GM12878 (cell line): ENCODE data around the gene NUDT16L1. TPM values are rescaled to one million over a fixed set of nuclear protein-coding genes. Genes with fewer than 3 reads are reported as not detected.

Experiments
- ATAC-seq: fragments of 200-7000 bp; cut with Tn5 transposase; 3 replicates; pipeline ENCODE4 v1.9.1; 2020; ENCODE audit warnings: mild to moderate bottlenecking, moderate library complexity
- BruUV-seq: library from RNA; stranded (reverse); fragments of 400-500 nt; replicated peaks from 2 replicates; lab custom pipeline; 2021; lab: Mats Ljungman, UMichigan
- CTCF ChIA-PET: fragments of 300-600 bp; sonication (Branson Sonifier 250); formaldehyde crosslinking; extraction: SDS; loops from one replicate; lab custom pipeline; 2021; ENCODE audit warnings: inconsistent platforms; lab: Yijun Ruan, JAX
- POLR2A ChIA-PET: fragments of 350-600 bp; formaldehyde crosslinking; extraction: SDS; loops from one replicate; lab custom pipeline; 2021; ENCODE audit warnings: inconsistent platforms; lab: Charles Lee
- RAD21 ChIA-PET: fragments of 300-600 bp; sonication (Branson Sonifier 250); formaldehyde crosslinking; loops from one replicate; lab custom pipeline; 2023; ENCODE audit warnings: antibody characterized with exemption; ENCODE audit not compliant: unreplicated experiment; lab: Charles Lee
- SMC1A ChIA-PET: fragments of 300-600 bp; sonication (Branson Sonifier 250); formaldehyde crosslinking; loops from one replicate; lab custom pipeline; 2023; ENCODE audit not compliant: unreplicated experiment, uncharacterized antibody; lab: Charles Lee
- DNase-seq: peaks from one replicate; pipeline ENCODE4 v3.0.0-alpha.2; 2011; ENCODE audit warnings: low read depth, low spot score
- FAIRE-seq: peaks from 3 replicates; lab custom pipeline; 2011; peaks lifted over from hg19 to GRCh38; lab: Jason Lieb, UNC
- H2AFZ ChIP-seq: 2 replicates; pipeline ENCODE4 v1.6.0; 2011; ENCODE audit warnings: low read depth, low read length, control low read depth; ENCODE audit not compliant: control insufficient read depth
- H3K27ac ChIP-seq: 2 replicates; pipeline ENCODE4 v1.5.1; 2011; ENCODE audit warnings: control low read depth; ENCODE audit not compliant: control insufficient read depth, insufficient read depth
- H3K27me3 ChIP-seq, 2 experiments: replicated peaks in 1 of 2; 2 replicates each; pipeline versions ENCODE4 v1.6.0 to v1.6.1; 2011; ENCODE audit warnings: low read length in 1 of 2; ENCODE audit not compliant: control insufficient read depth in 2 of 2, insufficient read depth in 2 of 2
- H3K36me3 ChIP-seq, 2 experiments: 2 replicates each; pipeline ENCODE4 v1.5.1; 2011; ENCODE audit warnings: low read length in 1 of 2; ENCODE audit not compliant: control insufficient read depth in 2 of 2, insufficient read depth in 2 of 2
- H3K4me1 ChIP-seq: 2 replicates; pipeline ENCODE4 v1.6.1; 2011; ENCODE audit warnings: mild to moderate bottlenecking, low read length, moderate library complexity, mixed read lengths; ENCODE audit not compliant: control insufficient read depth, insufficient read depth
- H3K4me2 ChIP-seq: 2 replicates; pipeline ENCODE4 v1.6.0; 2011; ENCODE audit warnings: control low read depth; ENCODE audit not compliant: control insufficient read depth, insufficient read depth
- H3K4me3 ChIP-seq: fragments of 200-600 bp; sonication (generic); 2 replicates; pipeline ENCODE4 v1.5.1; 2016
- H3K79me2 ChIP-seq: 2 replicates; pipeline ENCODE4 v1.6.0; 2011; ENCODE audit warnings: low read length; ENCODE audit not compliant: control insufficient read depth, insufficient read depth
- H3K9ac ChIP-seq: 2 replicates; pipeline ENCODE4 v1.8.0; 2011; ENCODE audit warnings: low read length, control low read depth, mixed read lengths; ENCODE audit not compliant: control insufficient read depth, insufficient read depth
- H3K9me3 ChIP-seq: replicated peaks from 3 replicates; pipeline ENCODE4 v1.5.1; 2011; ENCODE audit warnings: mild to moderate bottlenecking, low read length; ENCODE audit not compliant: control insufficient read depth, insufficient read depth
- H4K20me1 ChIP-seq: 2 replicates; pipeline ENCODE4 v1.6.0; 2011; ENCODE audit not compliant: control insufficient read depth, insufficient read depth
- CBX3 ChIP-seq: fragments of 200-600 bp; sonication (generic); IDR thresholded peaks from 2 replicates; pipeline ENCODE4 v1.6.1; 2016; ENCODE audit warnings: low read depth, borderline replicate concordance
- CEBPB ChIP-seq, 2 experiments: fragments of 150-350 bp in 1 of 2; IDR thresholded peaks; 2 replicates each; pipeline ENCODE4 v1.6.1; 2012 to 2014; ENCODE audit warnings: low read depth in 2 of 2, low read length in 2 of 2, borderline replicate concordance in 1 of 2, inconsistent platforms in 1 of 2
- EP300 ChIP-seq, 2 experiments: fragments of 150-350 bp in 1 of 2; IDR thresholded peaks; 2 replicates each; pipeline ENCODE4 v1.6.1; 2011 to 2012; ENCODE audit warnings: low read depth in 2 of 2, low read length in 2 of 2, borderline replicate concordance in 1 of 2, improper control_type of control experiment in 1 of 2, inconsistent platforms in 1 of 2; ENCODE audit not compliant: control insufficient read depth in 1 of 2
- HDAC6 ChIP-seq: fragments of 200-600 bp; sonication (generic); IDR thresholded peaks from one replicate; pipeline ENCODE4 v1.8.0; 2017; ENCODE audit warnings: antibody characterized with exemption; ENCODE audit not compliant: unreplicated experiment
- NFIC ChIP-seq: IDR thresholded peaks from 2 replicates; pipeline ENCODE4 v1.6.1; 2012; ENCODE audit warnings: low read depth, mild to moderate bottlenecking, inconsistent platforms, low read length, moderate library complexity
- RELA ChIP-seq: fragments of 450-650 bp; IDR thresholded peaks from 2 replicates; pipeline ENCODE4 v1.8.0; 2014; ENCODE audit warnings: borderline replicate concordance; ENCODE audit not compliant: partially characterized antibody
- RELB ChIP-seq: fragments of 450-650 bp; IDR thresholded peaks from 2 replicates; pipeline ENCODE4 v1.6.1; 2017; ENCODE audit warnings: low read depth, mild to moderate bottlenecking, moderate library complexity
- SIX5 ChIP-seq: IDR thresholded peaks from 2 replicates; pipeline ENCODE4 v1.6.1; 2011; ENCODE audit warnings: mild to moderate bottlenecking, low read depth, low read length, moderate library complexity; ENCODE audit not compliant: severe bottlenecking
- TARDBP ChIP-seq: IDR thresholded peaks from 2 replicates; pipeline ENCODE4 v1.6.1; 2016; ENCODE audit warnings: borderline replicate concordance
- ZSCAN29 ChIP-seq: fragments of 450-650 bp; IDR thresholded peaks from 2 replicates; pipeline ENCODE4 v1.6.1; 2017; ENCODE audit warnings: mild to moderate bottlenecking, moderate library complexity
- WGBS: methylation state at CpG from one replicate; pipeline ENCODE4 v1.1.6; 2016; ENCODE audit warnings: low lambda C conversion rate; ENCODE audit not compliant: insufficient replicate concordance, insufficient coverage; ENCODE audit errors: missing lambda C conversion rate; 5-methylcytosine and 5-hydroxymethylcytosine counted together
- in situ Hi-C: fragments of 300-500 bp; cut with MboI; formaldehyde crosslinking; loops from 9 replicates; pipeline ENCODE4 v1.14.3; 2018; ENCODE audit warnings: mixed read lengths
- intact Hi-C: fragments of 100-400 bp; cut with micrococcal nuclease; formaldehyde crosslinking; loops from one replicate; pipeline ENCODE4 v1.14.2; 2022; ENCODE audit not compliant: unreplicated experiment
- polyA plus RNA-seq, 11 experiments: library from polyadenylated mRNA; depleted of rRNA in 4 of 11; unstranded in 6 of 11; stranded (reverse) in 5 of 11; fragments of >200 nt; fragmentation: Nextera tagmentation in 4 of 11; fragmentation: Illumina TruSeq in 1 of 11; extraction: Ambion mirVana in 4 of 11; extraction: Trizol in 1 of 11; gene quantifications; 1 replicate in 1 of 11; 2 replicates in 10 of 11; pipeline versions ENCODE4 v1.2.1 to v1.2.3, GENCODE V29; 2011 to 2016; ENCODE audit warnings: inconsistent platforms in 2 of 11, missing spikeins in 2 of 11, low read depth in 1 of 11
- total RNA-seq, 4 experiments: library from RNA; depleted of rRNA in 3 of 4; stranded (reverse); fragments of >200 nt in 3 of 4; fragmentation: Illumina TruSeq in 1 of 4; extraction: Trizol in 1 of 4; gene quantifications; 2 replicates each; pipeline versions ENCODE4 v1.2.1 to v1.2.3, GENCODE V29; 2013 to 2021
- TF ChIP-seq, protein P1 (sequence below): fragments of 450-650 bp; IDR thresholded peaks from 2 replicates; pipeline ENCODE4 v1.6.1; 2017; ENCODE audit warnings: mild to moderate bottlenecking
- TF ChIP-seq, protein P2 (sequence below): fragments of 150-350 bp; IDR thresholded peaks from 2 replicates; pipeline ENCODE4 v1.6.1; 2016; ENCODE audit warnings: low read depth, low read length
- TF ChIP-seq, protein P3 (sequence below): fragments of 450-650 bp; IDR thresholded peaks from 2 replicates; pipeline ENCODE4 v1.6.1; 2017; ENCODE audit warnings: mild to moderate bottlenecking, low read depth, inconsistent platforms; ENCODE audit not compliant: poor library complexity, severe bottlenecking

NUDT16L1 gene
- total and polyA plus RNA-seq, 10 of the 15 experiments (the other 5 are each of a cell fraction or from before 2014, with no cell fraction given) = 1.4 to 77.7 (median 28.9) TPM

- H3K4me3 ChIP-seq = no peak overlapping the region
- no peak overlapping the region for H3K27ac ChIP-seq
- no peaks in the 10 kb centered on the region; the same call in 1 of the 2 replicates for H4K20me1 ChIP-seq
- no TSS peak for BruUV-seq
- H3K4me2 ChIP-seq = no peak overlapping the region
- POLR2A ChIA-PET = no interaction called here
- intact Hi-C loops (no loop called here), in situ Hi-C loops (no loop called here)
- H3K9ac ChIP-seq = no peak overlapping the region
- no peaks in the 10 kb centered on the region for H3K9me3 ChIP-seq
- H3K27me3 ChIP-seq = no peaks in the 10 kb centered on the region
- 86% methylated on average over 13 of the region's 17 CpGs for WGBS
- H3K79me2 ChIP-seq = no peaks in the 10 kb centered on the region
- no peak for FAIRE-seq
- no peak overlapping the region for H2AFZ ChIP-seq
- ATAC-seq = no peak
- CTCF ChIA-PET = interaction anchor here (0.5 kb wide), 1 partner anchor 272 kb away, joined by 5 read pairs; no protein-coding TSS in a partner anchor
- no peaks in the 10 kb centered on the region for H3K4me1 ChIP-seq
- SMC1A ChIA-PET = no interaction called here
- no peak for DNase-seq
- RAD21 ChIA-PET = no interaction called here
- H3K36me3 ChIP-seq = peaks cover 0 to 31% of the 10 kb centered on the region in 2 experiments
- TF ChIP-seq TARDBP = no peak
- TF ChIP-seq, protein P1, sequence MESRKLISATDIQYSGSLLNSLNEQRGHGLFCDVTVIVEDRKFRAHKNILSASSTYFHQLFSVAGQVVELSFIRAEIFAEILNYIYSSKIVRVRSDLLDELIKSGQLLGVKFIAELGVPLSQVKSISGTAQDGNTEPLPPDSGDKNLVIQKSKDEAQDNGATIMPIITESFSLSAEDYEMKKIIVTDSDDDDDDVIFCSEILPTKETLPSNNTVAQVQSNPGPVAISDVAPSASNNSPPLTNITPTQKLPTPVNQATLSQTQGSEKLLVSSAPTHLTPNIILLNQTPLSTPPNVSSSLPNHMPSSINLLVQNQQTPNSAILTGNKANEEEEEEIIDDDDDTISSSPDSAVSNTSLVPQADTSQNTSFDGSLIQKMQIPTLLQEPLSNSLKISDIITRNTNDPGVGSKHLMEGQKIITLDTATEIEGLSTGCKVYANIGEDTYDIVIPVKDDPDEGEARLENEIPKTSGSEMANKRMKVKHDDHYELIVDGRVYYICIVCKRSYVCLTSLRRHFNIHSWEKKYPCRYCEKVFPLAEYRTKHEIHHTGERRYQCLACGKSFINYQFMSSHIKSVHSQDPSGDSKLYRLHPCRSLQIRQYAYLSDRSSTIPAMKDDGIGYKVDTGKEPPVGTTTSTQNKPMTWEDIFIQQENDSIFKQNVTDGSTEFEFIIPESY = no peak
- no peak for TF ChIP-seq CBX3
- TF ChIP-seq EP300 (IDR thresholded peaks at IDR 0.05; ENCODE audit: borderline replicate concordance in 1 of 2, control insufficient read depth in 1 of 2, low read depth in 2 of 2, low read length in 2 of 2) = no peak
- TF ChIP-seq NFIC = no peak
- TF ChIP-seq CEBPB (IDR thresholded peaks at IDR 0.05; ENCODE audit: borderline replicate concordance in 1 of 2, low read depth in 2 of 2, low read length in 2 of 2) = no peak
- TF ChIP-seq RELB = no peak
- TF ChIP-seq SIX5 = no peak
- TF ChIP-seq, protein P2, sequence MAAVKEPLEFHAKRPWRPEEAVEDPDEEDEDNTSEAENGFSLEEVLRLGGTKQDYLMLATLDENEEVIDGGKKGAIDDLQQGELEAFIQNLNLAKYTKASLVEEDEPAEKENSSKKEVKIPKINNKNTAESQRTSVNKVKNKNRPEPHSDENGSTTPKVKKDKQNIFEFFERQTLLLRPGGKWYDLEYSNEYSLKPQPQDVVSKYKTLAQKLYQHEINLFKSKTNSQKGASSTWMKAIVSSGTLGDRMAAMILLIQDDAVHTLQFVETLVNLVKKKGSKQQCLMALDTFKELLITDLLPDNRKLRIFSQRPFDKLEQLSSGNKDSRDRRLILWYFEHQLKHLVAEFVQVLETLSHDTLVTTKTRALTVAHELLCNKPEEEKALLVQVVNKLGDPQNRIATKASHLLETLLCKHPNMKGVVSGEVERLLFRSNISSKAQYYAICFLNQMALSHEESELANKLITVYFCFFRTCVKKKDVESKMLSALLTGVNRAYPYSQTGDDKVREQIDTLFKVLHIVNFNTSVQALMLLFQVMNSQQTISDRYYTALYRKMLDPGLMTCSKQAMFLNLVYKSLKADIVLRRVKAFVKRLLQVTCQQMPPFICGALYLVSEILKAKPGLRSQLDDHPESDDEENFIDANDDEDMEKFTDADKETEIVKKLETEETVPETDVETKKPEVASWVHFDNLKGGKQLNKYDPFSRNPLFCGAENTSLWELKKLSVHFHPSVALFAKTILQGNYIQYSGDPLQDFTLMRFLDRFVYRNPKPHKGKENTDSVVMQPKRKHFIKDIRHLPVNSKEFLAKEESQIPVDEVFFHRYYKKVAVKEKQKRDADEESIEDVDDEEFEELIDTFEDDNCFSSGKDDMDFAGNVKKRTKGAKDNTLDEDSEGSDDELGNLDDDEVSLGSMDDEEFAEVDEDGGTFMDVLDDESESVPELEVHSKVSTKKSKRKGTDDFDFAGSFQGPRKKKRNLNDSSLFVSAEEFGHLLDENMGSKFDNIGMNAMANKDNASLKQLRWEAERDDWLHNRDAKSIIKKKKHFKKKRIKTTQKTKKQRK = no peak
- TF ChIP-seq HDAC6 = no peak
- TF ChIP-seq, protein P3, sequence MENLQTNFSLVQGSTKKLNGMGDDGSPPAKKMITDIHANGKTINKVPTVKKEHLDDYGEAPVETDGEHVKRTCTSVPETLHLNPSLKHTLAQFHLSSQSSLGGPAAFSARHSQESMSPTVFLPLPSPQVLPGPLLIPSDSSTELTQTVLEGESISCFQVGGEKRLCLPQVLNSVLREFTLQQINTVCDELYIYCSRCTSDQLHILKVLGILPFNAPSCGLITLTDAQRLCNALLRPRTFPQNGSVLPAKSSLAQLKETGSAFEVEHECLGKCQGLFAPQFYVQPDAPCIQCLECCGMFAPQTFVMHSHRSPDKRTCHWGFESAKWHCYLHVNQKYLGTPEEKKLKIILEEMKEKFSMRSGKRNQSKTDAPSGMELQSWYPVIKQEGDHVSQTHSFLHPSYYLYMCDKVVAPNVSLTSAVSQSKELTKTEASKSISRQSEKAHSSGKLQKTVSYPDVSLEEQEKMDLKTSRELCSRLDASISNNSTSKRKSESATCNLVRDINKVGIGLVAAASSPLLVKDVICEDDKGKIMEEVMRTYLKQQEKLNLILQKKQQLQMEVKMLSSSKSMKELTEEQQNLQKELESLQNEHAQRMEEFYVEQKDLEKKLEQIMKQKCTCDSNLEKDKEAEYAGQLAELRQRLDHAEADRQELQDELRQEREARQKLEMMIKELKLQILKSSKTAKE = no peak
- TF ChIP-seq ZSCAN29 = no peak
- TF ChIP-seq RELA = no peak
These were observed 9.9 kb upstream of the NUDT16L1 start for GRCh38 chr16:4683255-4684057.
